HG03354 (cell line): Measurements from ENCODE around the gene SBK2.
"Not testable (repeated sequence)": the region's sequence is repeated elsewhere in the genome, so short reads cannot be mapped to it uniquely, and the experiment has no call there.

ENCODE experiments used
- ATAC-seq: cut with Tn5 transposase; IDR thresholded peaks from one replicate; pipeline ENCODE4 v1.9.1; 2021; ENCODE audit warnings: mild to moderate bottlenecking; ENCODE audit not compliant: unreplicated experiment, poor library complexity, severe bottlenecking

SBK2 gene

DNA sequence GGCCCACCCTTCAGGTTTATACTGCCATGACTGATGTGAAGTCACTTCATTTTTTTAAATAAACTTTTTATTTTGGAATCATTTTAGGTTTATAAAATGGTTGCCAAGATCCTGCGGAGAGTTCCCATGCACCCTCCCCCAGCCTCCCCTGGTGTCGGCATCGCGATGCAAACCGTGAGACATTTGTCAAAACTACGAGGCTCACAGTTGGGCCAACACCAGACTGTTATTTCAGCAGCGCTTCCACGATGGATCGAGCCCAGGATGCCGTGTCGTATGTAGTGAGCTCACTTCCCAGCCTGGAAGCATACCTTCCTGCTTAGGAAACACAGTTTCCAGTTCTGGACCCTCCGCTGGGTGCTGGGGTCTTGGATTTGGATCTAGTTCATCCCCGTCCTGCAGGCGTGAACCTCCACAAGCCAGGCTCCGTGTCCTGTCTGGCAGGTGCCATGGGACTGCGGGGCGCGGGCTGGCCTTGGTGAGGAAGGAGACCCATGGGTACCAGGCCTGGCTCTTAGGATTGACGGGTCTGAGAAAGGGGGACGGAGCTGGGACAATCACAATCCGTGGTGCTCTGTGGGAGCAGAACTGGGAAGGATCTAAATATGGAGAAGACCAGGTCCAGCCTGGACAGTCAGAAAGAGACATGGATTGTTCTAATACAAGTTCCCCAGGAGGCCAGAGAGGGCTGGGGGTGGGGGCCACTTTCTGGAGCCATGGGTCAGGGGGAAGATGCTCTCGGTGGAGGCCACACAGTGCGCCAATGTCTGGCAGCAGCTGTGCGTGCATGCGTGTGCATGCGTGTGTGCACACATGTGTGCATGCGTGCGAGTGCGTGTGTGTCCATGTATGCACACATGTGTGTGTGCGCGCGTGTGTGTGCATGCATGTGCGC lies 2.4 kb upstream of the SBK2 start:
- ATAC-seq = no peak

DNA sequence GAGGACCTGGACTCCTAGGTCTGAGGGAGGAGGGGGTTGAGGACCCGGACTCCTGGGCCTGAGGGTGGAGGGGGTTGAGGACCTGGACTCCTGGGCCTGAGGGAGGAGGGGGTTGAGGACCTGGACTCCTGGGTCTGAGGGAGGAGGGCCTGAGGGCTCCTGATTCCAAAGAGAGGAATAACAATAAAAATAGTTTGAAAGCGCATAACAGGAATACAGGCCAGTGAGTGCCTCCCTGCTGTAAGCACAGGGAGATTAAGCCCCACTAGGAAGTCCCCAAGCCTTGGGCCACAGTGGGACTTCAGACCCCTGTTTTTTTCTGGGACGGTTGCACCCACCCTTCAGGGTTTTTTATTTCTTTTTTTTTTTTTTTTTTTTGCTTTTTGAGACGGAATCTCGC lies 1.2 kb upstream of the SBK2 start:
- no peak for ATAC-seq

DNA sequence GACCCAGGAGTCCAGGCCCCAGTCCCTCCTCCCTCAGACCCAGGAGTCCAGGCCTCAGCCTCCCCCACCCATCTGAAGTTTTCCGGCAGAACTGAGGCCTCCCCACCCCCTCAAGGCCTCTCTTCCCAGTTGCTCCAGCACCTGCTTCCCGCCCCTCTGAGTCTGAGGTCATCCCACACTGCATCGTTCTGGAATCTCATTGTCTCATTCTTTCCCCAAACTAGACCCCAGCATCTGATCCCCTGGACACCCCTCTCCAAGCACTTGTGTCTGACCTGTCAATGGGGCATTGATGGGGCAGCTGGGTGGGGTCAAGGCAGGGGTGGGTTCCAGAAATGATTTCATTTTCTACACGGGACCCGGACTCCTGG lies 793 bp upstream of the SBK2 start:
- ATAC-seq = no peak

DNA sequence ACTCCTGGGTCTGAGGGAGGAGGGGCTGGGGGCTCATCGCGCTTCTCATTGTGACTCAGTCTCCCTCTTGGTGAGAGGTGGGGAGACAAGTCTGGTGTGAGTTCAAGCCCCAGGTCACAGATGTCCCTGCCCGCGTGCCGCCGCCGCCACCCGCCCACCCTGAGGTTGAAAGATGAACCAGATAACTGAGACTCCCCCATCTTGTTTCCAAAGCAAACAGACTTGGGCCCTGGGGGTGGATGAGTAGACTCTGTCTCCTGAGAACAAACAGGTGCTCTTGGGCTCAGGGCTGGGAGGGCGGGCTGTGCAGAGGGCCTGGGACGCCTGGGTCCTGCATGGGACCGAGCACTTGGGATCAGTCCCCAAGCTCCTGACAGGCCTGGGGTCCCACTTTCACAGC lies 567 bp downstream of the SBK2 start:
- ATAC-seq = no peak

DNA sequence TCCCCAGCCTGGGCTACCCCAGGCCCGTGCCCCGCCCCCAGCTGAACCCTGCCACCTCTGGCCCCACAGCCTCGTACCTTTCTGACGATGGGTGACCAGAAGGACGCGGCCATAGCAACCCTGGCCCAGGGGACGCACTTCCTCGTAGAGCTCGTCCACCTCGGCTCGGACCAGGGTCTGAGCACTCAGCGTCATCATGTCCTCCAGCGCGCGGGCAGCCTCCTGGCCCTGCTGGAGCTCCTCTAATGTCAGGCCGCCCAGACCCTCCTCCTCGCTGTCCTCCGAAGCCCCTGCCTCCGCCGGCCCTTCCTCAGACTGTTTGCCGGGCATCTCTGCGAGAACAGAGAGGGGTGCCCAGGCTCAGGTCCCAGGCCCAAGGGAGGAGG lies 975 bp downstream of the SBK2 start:
- no peak for ATAC-seq

DNA sequence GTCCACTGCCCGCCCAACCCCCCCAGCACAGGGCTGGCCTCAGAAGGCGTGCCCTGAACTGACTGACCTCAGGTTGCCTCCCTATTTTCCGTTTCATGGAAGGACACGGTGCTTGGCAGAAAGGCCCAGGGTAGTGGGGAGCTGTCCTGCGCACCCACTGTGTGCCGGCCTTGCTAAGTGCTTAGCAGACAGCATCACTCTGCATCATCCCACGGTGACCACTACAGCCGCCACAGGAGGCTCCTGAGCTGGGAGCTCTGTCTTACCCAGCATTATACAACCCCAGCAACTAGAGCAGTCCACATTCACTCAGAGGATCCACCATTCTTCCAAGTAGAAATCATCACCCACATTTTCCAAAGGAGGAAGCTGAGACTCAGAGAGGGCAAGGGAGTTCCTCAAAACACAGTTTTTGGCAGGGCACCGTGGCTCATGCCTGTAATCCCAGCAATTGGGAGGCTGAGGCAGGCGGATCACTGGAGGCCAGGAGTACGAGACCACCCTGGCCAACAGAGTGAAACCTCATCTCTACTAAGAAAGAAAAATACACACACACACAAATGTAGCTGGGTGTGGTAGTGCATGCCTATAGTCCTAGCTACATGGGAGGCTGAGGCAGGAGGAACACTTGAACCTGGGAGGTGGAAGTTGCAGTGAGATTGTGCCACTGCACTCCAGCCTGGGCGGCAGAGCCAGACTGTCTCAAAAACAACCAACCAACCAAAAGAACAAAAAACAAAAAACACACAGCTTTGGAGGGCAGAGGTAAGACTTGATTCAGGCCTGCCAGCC lies 1.6 kb downstream of the SBK2 start:
- ATAC-seq = no peak

DNA sequence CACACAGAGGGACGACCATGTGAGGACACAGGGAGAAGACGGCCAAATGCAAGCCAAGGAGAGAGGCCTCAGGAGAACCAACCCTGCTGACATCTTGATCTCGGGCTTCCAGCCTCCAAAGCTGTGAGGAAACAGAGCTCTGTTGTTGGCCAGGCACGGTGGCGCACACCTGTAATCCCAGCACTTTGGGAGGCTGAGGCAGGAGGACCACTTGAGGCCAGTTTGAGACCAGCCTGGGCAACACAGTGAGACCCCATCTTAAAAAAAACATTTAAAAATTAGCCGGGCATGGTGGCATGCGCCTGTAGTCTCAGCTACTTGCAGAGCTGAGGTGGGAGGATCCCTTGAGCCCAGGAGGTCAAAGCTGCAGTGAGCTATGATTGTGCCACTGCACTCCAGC lies 2.7 kb downstream of the SBK2 start:
- ATAC-seq = not testable (repeated sequence)

DNA sequence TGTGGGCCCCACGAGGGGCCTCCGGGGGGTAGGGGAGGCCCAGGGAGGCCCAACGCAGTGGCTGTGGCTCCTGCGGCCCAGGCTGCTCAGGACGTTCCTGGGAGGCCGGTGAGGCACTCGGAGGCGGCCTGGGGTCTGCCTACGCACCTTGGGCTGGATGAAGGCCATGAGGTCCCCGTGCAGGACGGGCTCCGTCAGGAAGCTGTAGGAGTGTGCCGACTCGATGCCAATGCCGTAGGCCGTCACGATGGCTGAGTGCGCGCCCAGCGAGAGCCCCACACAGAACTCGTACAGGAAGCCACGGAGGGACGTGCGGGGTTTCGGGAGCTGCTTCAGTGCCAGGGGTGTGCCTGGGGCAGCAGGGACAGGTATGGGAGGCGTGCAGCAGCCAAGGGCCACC lies 5.9 kb downstream of the SBK2 start:
- ATAC-seq = no peak

DNA sequence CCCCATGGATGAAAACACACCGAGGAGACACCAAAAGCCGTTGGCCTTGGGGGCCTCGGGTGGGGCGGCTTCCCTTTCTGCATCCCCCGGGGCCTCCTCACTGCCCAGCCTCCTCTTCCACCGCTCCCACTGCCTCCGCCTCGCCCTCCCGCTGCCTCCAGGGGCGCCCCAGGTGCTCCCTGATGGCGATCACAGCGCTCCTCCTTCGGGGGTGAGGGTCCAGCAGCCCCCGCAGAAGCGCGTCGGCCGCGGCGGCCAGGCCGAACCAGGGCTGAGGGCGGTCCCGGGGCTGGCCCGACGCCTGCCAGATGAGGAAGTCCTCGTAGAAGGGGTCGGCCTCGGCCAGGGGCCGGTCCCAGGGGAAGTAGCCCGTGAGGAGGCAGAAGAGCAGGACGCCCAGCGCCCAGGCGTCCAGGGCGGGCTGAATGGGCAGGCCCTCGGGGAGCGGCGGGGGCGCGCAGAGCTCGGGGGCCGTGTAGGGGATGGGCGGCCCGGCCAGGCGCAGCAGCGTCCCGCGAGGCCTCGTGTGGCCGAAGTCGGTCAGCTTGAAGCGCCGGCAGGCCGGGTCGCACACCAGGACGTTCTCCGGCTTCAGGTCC lies 7.2 kb downstream of the SBK2 start:
- ATAC-seq = no peak

DNA sequence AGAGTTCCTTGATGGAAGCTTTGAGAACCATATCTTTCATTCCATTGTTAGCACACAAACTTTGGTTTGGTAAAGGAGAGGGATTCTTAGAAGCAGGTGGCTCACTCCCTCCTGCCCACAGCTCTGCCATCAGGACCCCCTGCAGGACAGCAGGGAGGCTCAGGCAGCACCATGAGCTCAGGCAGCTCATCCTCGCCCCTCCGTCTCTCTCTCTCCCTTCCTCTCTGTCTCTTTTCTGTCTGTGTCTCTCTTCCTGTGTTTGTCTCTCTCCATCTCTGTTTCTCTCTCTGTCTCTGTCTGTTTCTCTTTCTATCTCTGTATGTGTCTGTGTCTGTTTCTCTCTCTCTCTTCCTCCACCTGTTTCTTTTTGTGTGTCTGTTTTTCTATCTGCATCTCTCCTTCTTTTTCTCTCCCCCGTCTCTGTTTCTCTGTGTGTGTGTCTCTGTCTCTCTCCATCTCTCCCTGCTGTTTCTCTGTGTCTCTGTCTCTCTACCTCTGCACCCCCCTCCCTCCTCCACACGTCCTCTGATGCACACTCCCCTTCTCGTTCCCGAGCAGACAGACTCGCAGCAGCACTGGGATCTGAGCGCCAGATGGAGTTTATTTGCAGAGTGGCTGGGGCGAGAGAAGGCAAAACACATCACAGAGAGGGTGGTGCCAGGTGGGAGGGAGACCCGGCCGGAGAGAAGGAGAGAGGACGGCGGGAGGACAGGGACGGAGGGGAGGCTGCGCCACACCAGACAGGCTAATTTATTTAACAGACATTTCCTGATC lies 8.7 kb downstream of the SBK2 start:
- ATAC-seq = no peak

DNA sequence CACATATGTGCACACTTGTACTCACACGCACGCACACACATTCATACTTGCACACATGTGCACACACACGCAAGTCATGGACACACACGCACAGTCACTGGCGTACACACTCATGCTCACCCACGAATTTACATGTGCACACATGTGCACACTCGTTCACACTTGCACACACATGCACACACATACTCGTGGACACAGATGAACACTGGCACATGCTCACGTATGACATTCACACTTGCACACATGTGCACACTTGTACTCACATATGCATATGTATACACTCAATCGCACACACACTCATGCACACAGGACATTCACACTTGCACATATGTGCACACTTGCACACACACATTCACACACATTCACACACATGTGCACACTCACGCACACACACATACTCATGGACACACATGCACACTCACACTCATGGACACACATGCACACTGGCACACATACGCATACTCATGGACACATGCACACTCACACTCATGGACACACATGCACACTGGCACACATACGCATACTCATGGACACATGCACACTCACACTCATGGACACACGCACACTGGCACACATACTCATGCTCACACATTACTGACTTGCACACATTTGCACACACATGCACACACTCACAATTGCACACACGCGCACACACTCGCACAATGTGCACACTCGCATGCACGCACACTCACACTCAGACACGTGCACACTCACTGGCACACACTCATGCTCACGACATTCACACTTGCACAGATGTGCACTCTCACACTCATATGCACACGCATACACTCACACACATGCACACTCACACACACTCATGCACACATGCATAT lies 9.5 kb downstream of the SBK2 start:
- ATAC-seq = no peak

DNA sequence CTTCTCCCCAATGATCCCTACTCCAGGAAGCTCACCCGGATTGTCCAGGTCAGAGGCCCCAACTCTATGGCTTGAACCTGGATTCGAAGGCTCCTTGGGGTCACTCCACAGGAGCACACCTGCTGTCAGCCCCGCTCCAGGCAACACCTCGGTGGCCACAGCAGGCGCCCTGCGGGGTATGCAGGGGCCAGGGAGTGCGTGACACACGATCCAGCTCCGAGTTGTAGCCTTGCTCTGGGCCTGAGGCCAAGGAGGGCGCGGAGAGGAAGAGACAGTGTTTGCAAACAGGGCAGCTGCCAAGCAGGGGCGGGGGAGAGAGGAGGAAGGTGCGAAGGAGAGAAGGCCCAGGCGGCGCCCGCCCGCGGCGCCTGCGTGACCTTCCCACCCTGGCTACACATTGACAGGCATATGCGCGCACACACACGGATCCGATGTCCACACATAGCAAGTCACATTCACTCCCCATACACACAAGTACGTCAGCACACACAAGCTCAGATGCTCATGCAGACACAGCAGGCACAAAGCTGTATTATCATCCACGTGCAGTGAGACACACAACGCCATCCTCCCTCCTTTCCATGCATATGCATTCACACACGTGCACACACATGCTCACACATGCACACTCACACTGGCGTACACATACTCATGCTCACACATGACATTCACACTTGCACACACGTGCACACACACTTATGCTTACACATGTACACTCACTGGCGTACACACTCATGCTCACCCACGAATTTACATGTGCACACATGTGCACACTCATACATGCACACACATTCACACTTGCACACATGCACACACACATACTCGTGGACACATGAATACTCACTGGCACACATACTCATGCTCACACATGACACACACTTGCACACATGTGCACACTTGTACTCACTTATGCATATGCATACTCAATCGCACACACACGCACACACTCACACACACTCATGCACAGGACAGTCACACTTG lies 10.4 kb downstream of the SBK2 start:
- no peak for ATAC-seq

DNA sequence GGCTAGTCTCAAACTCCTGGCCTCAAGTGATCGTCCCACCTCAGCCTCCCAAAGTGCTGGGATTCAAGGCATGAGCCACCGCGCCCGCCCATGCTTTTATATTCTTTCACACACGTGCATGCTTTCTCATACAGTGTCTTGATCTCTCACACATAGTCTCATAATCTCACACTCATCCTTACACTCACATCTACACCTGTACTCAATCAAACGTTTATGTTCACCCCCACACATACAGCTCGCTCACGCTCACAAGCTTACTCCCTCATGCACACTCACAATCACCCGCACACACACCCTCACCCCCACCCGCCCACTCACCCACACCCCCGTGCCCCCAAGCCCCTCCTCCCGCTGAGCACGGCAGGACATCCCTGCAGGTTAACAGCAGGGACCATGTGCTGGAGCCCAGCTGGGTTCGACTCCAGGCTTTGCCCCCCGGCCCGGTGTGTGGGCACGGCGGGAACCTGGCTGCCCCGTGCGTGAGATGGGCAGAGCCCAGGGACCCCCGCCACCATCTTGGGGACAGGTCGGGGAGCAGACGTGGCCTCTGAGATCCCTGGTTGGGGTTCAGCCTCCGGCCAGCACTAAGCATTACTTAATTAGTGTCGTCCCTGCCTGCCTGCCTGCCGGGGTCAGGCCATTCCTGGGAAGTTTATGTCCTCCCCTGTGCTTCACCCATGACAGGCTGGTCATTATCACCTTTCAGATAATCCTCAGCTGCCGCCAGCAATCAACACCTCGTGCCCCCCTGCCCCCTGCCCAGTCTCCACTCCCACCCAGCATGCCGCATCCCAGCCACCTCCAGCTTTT lies 11.4 kb downstream of the SBK2 start:
- ATAC-seq = no peak

DNA sequence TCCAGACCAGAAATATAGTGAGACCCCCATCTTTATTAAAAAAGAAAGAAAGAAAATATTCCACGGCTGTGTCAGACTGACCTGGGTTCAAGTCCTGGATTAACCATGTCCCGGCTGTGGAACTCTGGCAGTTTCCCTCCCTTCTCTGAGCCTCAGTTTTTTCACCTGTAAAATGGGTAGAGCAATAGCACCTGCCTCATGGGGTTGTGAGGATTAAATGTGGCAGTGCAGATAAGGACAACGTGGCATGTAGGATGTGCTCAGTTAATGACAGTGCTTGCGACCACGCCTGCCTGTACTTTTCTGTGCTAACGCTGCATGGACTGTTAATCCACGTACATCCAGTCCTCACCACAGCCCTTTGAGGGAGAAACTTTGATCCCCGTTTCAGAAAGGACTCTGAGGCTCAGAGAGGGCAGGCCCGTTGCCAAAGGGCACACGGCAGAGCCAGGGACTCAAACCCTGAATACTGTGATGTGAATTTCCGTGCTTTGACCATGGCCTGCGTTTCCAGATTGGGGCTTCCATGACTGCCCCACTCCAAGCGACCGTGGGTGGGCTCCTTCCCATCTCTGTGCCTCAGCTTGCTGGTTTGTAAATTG lies 16.1 kb downstream of the SBK2 start:
- ATAC-seq = no peak

DNA sequence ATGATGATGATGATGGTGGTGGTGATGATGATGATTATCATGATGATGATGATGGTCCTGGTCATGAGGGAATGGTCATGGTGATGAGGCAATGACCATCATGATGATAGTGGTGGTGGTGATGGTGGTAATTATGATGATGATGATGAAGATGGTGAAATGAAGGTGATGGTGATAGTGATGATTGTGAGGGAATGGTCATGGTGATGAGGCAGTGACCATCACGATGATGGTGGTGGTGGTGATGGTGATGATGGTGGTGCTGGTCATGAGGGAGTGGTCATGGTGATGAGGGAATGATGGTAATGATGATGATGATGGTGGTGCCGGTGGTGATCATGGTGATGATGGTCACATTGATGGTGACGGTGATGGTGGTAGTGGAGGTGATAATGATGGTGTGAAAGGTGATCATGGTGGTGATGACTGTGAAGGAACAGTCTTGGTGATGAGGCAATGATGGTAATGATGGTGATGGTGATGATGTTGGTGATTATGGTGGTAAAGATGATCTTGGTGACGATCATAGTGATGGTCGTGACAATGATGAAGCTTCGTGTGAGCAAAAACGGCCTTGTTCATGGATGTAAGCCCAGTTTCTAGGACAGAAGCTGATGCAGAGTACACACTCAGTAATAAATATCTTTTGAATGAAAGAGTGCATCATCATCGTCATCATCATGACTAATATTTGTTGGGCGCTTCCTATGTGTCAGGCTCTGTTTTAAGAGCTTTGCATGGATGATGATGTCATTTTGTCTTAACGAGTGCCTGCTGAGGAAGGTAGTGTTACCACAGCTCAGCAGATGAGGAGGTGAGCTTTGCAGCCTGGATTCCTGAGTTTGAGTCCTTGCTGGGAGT lies 17.3 kb downstream of the SBK2 start:
- no peak for ATAC-seq
